SJSA1 (cell line): ENCODE results near the gene LIMS1. TPM values are rescaled to one million over a fixed set of nuclear protein-coding genes. Genes with fewer than 3 reads are reported as not detected.
"Not testable (repeated sequence)": the region's sequence is repeated elsewhere in the genome, so short reads cannot be mapped to it uniquely, and the experiment has no call there.

ENCODE experiments used
- DNase-seq, 2 experiments: peaks; one replicate each; pipeline ENCODE4 v3.0.0-alpha.2; 2015 to 2020; ENCODE audit warnings: low spot score in 2 of 2, low read depth in 1 of 2
- H3K27ac ChIP-seq: fragments of 250-450 bp; sonication (Bioruptor Pico); 2 replicates; pipeline ENCODE4 v1.5.1; 2020; ENCODE audit warnings: mild to moderate bottlenecking, moderate library complexity
- H3K27me3 ChIP-seq: fragments of 250-450 bp; sonication (Bioruptor Pico); replicated peaks from 2 replicates; pipeline ENCODE4 v1.5.1; 2020; ENCODE audit warnings: mild to moderate bottlenecking, moderate library complexity
- H3K36me3 ChIP-seq: fragments of 250-450 bp; sonication (Bioruptor Pico); 2 replicates; pipeline ENCODE4 v1.5.1; 2020; ENCODE audit warnings: mild to moderate bottlenecking
- H3K4me1 ChIP-seq: fragments of 250-450 bp; sonication (Bioruptor Pico); replicated peaks from 2 replicates; pipeline ENCODE4 v1.6.1; 2021; ENCODE audit warnings: mild to moderate bottlenecking
- H3K4me3 ChIP-seq: fragments of 250-450 bp; sonication (Bioruptor Pico); 2 replicates; pipeline ENCODE4 v1.5.1; 2020; ENCODE audit warnings: mild to moderate bottlenecking
- H3K9me3 ChIP-seq: fragments of 250-450 bp; sonication (Bioruptor Pico); replicated peaks from 2 replicates; pipeline ENCODE4 v1.5.1; 2020; ENCODE audit warnings: mild to moderate bottlenecking
- total RNA-seq: library from RNA; depleted of rRNA; stranded (reverse); fragments of >200 nt; shearing (Covaris generic); gene quantifications from 2 replicates; pipeline ENCODE4 v1.2.3, GENCODE V29; 2014

Gene LIMS1
- total RNA-seq, 1 experiment from 2014 or later: 169 TPM

DNA sequence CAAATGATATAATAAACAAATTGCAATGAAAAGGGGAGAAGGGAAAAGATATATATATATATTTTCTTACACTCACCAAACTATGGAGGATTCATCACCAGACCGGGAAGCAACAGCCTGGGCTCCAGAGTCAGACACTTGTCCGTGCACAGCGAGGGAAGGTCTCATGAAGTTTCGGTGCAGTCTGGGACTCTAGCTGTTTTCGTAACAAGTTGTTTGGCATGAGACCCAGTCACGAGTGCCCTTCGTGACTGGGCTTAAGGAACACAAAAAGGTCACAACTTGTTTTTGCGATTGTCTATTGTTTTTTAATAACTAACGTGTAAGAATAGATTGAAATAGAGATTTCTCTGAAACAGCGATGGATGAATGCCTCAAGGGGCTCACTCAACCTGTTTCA is 66.9 kb downstream of the LIMS1 start:
- not testable (repeated sequence) for H3K4me3 ChIP-seq, H3K27ac ChIP-seq, H3K9me3 ChIP-seq, H3K27me3 ChIP-seq, H3K36me3 ChIP-seq, DNase-seq
- H3K4me1 ChIP-seq: peaks cover 14% of the 10 kb centered on the region

DNA sequence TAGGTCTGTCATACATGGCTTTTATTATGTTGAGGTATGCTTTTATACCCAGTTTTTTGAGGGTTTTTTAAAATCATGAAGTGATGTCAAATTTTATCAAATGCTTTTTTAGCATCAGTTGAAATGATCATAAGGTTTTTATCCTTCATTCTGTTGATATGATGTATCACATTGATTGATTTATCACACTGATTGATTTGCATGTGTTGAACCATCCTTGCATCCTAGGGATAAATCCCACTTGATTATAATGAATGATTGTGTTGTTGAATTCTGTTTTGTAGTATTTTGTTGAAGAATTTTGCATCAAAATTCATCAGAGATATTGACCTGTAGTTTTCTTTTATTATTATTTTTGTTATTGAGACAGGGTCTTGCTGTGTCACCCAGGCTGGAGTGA is 68.2 kb downstream of the LIMS1 start:
- Histone ChIP-seq H3K36me3 (no peaks in the 10 kb centered on the region), H3K9me3 (no peaks in the 10 kb centered on the region), H3K27ac (no peak overlapping the region), H3K27me3 (no peaks in the 10 kb centered on the region), H3K4me3 (no peak overlapping the region), H3K4me1 (0 out of 2 replicates have a peak, but pooled peaks cover 4% of the 10 kb centered on the region)
- DNase-seq: no peak

DNA sequence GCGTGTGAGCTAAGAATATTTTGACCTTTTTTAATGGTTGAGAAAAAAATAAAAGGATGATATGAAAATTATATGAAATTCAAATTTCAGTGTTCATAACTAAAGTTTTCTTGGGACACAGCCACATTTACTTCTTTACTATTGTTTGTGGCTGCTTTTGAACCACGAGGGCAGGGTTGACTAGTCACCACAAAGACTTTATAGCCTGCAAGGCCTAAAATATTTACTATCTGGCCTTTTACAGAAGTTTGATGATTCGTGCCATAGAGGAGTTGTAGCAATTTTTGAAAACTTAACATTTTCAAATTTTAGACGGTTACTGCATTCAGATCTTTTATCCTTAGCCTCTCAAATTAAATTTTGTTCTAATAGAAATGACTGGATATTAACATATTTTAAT is 69.9 kb downstream of the LIMS1 start:
- Histone ChIP-seq H3K27ac (no peak overlapping the region), H3K4me3 (no peak overlapping the region), H3K36me3 (0 out of 2 replicates have a peak, but pooled peaks cover 2% of the 10 kb centered on the region), H3K9me3 (no peaks in the 10 kb centered on the region), H3K27me3 (no peaks in the 10 kb centered on the region), H3K4me1 (0 out of 2 replicates have a peak, but pooled peaks cover 4% of the 10 kb centered on the region)
- DNase-seq: no peak

DNA sequence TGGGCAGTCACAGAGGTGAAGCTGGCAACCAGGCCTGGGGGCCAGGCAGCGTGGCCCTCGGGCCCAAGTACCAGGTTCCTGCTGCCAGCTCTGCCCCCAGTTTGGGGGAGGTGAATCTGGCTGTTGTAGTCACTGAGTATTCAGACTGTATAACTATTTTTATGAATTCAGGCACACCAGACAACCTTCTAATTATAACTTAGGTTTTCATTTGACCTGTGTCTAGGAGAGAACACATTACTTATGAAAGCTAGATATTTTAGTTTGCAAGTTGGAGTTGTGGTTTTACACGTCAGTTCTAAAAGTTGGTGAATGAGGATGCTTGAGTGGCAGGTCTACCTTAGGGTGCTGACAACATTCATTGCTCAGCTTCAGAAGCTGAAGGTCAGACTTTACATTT is 71.7 kb downstream of the LIMS1 start:
- Histone ChIP-seq H3K27ac (no peak overlapping the region), H3K4me3 (no peak overlapping the region), H3K36me3 (0 out of 2 replicates have a peak, but pooled peaks cover 5% of the 10 kb centered on the region), H3K27me3 (no peaks in the 10 kb centered on the region), H3K9me3 (no peaks in the 10 kb centered on the region), H3K4me1 (0 out of 2 replicates have a peak, but pooled peaks cover 4% of the 10 kb centered on the region)
- DNase-seq: no peak

DNA sequence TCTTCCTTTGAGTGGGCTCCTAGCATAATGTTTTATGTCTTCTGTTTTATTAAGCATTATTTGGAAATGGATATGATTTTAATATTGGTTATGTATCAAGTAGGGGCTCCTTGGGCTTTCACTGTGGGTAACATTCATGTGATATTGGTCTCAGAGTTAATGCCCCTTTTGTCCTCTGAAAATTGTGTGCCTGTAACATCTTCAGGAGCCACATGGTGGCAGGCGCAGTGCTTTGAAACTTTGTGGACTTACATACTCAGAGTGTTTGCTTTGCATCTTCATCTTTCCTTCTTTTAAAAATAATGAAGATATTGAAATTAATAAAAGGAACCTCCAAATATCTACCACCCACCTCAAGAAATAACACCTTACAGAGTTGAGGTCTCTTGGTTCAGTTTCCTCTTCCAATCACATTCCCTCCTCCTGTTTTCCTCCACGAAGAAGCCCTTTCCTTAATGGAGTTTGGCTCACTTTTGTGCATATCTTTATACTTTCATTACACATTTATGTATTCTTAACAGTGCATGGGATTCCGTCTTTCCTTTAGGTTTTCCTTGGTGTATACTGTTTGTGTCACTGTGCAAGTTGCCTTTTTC is 73.5 kb downstream of the LIMS1 start:
- Histone ChIP-seq H3K9me3 (no peaks in the 10 kb centered on the region), H3K36me3 (peaks cover 5% of the 10 kb centered on the region; the same call in 1 of the 2 replicates), H3K27me3 (no peaks in the 10 kb centered on the region), H3K27ac (no peak overlapping the region), H3K4me1 (peaks cover 8% of the 10 kb centered on the region), H3K4me3 (no peak overlapping the region)
- peak in 1 of 2 experiments; percentile 37 for DNase-seq

DNA sequence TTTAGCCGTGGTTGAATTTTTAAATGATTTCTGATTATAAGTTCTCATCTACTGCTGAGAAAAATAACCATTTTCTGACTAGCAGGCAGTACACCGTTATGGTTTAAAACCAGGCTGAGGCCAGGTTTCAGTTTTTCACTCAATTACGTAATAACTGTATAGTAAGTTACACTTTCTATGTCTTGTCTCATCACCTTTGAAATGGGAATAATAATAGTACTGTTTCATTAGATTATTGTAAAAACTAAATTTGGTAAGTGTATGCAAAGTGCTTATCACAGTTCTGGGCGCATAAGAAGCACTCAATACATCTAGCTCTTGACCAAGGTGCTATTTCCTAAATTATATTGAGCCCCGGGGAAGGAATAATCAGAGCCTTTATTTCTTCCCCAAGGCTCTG is 76.8 kb downstream of the LIMS1 start:
- Histone ChIP-seq H3K27me3 (no peaks in the 10 kb centered on the region), H3K9me3 (no peaks in the 10 kb centered on the region), H3K4me1 (peaks cover 35% of the 10 kb centered on the region), H3K4me3 (no peak overlapping the region), H3K27ac (no peak overlapping the region), H3K36me3 (peaks cover 8% of the 10 kb centered on the region)
- DNase-seq: no peak

DNA sequence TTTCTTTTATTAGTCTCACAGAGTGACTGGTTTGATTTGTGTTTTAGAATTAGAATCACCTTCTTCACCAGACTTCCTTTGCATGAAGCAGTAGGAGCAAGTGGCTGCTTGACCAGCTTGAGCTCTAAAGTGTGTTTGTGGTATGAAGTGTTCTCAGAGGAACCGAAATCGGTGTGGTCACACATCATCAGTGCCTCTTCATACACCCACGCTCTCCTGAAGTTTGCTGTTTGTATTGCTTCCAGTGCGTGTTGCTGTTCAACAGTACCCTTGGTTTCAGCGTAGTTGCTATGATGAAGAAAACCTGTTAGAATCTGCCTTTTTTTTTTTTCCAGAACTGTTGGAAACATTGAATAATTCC is 77.9 kb downstream of the LIMS1 start:
- no peaks in the 10 kb centered on the region for H3K27me3 ChIP-seq
- no peak overlapping the region for H3K4me3 ChIP-seq
- DNase-seq: no peak
- peaks cover 14% of the 10 kb centered on the region for H3K36me3 ChIP-seq
- H3K9me3 ChIP-seq: no peaks in the 10 kb centered on the region
- no peak overlapping the region for H3K27ac ChIP-seq
- H3K4me1 ChIP-seq: peaks cover 45% of the 10 kb centered on the region

DNA sequence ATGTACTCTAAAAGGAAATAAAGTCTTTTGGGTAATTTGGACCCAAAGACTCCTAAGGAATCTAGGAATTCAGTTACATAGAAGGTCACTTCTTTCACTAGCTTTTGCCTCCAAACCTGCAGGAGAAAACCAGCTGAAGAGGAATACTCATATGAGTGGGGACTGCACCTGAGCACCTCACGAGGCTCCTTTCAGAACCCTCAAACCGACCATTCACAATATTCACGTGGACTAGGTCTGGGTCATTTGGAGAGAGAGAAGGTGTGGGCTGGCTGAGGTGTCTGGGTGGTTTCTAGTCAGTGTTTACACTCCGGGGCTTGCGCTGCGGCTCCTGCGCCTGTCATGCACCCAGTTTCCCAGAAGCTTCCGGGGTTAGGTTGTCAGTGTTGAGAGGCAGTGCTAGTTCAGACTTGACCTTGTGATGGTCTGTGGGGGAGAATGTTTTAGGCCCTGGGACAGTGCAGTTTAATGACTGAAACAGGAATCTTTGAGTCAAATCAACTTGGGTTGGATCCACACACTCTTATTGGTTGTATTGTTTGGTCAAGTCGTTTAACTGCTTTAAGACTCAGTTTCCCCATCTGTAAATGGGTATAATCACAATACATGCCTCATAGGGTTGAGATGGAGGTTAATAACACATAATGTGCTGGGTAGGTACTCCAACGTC is 78.4 kb downstream of the LIMS1 start:
- peak overlapping the region; percentile 15 for H3K27ac ChIP-seq

DNA sequence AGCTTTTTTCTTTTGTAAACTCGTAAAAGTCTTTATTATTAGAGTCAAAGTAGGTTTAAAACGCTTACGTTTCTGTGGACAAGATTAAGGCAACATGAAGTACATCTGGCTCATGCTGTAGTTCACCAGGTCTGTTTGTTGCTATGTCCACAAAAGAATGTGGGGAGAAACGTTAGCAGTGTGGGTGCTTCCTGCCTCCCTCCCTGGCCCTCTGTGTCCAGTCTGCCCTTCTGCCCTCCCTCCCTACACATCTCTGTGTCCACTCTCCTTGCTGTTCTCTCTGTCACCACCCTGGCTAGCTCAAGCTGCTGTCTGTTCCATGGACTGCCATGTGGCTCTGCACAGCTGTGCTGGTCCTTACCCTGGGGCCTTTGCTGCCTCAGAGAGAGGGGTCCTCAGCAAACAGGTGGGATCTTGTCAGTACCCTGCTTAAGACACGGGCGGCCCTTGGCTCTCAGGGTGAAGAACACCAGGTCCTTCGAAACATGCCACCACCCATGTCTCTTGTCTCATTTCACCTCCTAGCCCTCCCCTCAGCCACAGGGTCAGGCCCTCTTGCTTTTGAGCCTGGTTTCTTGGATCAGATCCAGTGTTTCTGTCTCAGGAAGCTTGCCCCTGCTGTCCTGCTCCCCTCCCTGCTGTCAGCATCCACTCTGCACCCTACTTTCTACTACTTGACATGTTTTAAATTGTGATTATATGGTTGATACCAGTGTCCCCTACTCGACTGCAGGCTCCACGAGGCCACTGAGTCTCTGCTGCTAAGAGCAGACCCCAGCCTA is 79.2 kb downstream of the LIMS1 start:
- peak overlapping the region; percentile 15 for H3K27ac ChIP-seq

More for the DNA sequence above, 78.4 kb downstream of the LIMS1 start:
- H3K27me3 ChIP-seq: no peaks in the 10 kb centered on the region
- H3K4me3 ChIP-seq: no peak overlapping the region
- no peak for DNase-seq
- H3K4me1 ChIP-seq: peaks cover 47% of the 10 kb centered on the region
- no peaks in the 10 kb centered on the region for H3K9me3 ChIP-seq
- peaks cover 17% of the 10 kb centered on the region for H3K36me3 ChIP-seq

DNA sequence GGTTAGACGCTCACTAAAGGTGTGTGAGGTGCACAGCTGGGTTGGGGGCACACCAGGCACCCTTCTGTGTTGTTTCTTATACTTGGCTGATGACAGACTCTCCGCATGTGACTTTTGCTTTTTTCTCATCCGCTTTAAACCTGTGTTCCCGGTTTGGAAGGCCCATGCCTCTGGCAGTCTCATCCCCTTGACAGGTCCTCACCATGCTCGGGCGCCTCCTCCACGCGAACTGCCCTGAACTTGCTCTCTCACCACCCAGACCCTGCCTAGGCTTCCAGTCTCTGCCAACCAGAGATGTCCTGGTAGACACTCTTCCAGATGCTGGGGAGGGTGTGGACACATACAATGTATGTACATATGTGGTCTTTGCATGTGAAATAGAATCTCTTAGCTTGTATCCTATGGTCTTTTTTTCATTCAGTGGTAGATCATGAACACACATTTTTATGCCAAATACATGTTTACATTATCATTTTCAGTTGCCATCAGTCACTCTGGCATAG is 79.8 kb downstream of the LIMS1 start:
- H3K36me3 ChIP-seq: peaks cover 15% of the 10 kb centered on the region
- no peaks in the 10 kb centered on the region for H3K27me3 ChIP-seq
- H3K27ac ChIP-seq: no peak overlapping the region
- H3K4me3 ChIP-seq: no peak overlapping the region
- DNase-seq: no peak
- H3K9me3 ChIP-seq: no peaks in the 10 kb centered on the region
- H3K4me1 ChIP-seq: peaks cover 47% of the 10 kb centered on the region

More for the DNA sequence above, 79.2 kb downstream of the LIMS1 start:
- peak in 1 of 2 experiments; percentile 22 for DNase-seq
- peaks cover 15% of the 10 kb centered on the region for H3K36me3 ChIP-seq
- no peaks in the 10 kb centered on the region for H3K9me3 ChIP-seq
- H3K27me3 ChIP-seq: no peaks in the 10 kb centered on the region
- peaks cover 47% of the 10 kb centered on the region for H3K4me1 ChIP-seq
- no peak overlapping the region for H3K4me3 ChIP-seq

DNA sequence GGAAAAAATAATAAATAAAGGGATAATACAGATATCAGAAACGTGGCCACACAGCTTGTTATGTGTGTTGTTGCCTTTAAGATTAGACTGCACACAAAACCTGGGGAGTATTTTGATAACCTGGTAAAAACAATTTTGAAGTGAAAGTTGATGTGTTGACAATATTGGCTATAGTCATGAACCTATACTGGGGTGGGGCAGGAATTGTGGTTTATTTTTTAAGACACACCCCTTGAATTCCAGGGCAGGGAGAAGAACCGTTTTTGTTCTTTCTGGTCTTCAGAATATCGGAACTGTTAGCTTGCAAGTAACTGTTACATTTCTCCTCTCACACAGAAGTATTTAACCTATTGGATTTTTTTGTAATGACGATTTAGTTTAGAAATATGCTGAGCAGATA is 80.4 kb downstream of the LIMS1 start:
- H3K27ac ChIP-seq: no peak overlapping the region
- H3K27me3 ChIP-seq: no peaks in the 10 kb centered on the region
- no peaks in the 10 kb centered on the region for H3K9me3 ChIP-seq
- H3K36me3 ChIP-seq: peaks cover 15% of the 10 kb centered on the region
- no peak for DNase-seq
- peaks cover 50% of the 10 kb centered on the region for H3K4me1 ChIP-seq
- no peak overlapping the region for H3K4me3 ChIP-seq

DNA sequence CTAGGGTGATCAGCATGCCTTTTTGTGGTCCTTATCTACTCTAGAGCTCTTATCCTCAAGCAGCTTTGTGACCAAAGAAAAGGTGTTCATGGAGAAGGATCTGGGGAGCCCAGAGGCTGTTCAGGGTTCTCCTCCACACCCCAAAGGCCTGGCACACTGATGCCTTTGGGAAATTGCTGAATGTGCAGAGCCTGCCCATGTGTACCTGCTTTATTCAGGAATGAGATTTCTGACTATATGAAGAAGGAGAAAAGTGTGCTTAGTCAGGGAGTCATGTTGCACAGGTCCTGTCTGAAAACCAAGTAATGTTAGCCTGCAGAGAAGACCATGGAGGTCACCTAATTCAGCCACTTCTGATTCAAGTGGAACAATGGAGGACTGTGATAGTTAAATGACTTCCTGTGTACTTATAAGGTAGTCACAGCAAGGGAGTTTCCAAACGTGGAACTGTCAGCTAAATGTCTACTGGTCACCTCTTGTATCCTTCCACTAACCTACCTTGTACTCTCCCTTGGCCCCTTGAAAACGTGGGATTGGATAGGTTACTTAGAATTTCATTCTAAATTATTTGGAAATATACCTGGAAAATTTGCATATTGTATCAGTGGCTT is 81.3 kb downstream of the LIMS1 start:
- Histone ChIP-seq H3K36me3 (peaks cover 12% of the 10 kb centered on the region), H3K4me1 (peaks cover 60% of the 10 kb centered on the region), H3K27ac (no peak overlapping the region), H3K4me3 (no peak overlapping the region), H3K9me3 (no peaks in the 10 kb centered on the region), H3K27me3 (no peaks in the 10 kb centered on the region)
- DNase-seq: no peak

DNA sequence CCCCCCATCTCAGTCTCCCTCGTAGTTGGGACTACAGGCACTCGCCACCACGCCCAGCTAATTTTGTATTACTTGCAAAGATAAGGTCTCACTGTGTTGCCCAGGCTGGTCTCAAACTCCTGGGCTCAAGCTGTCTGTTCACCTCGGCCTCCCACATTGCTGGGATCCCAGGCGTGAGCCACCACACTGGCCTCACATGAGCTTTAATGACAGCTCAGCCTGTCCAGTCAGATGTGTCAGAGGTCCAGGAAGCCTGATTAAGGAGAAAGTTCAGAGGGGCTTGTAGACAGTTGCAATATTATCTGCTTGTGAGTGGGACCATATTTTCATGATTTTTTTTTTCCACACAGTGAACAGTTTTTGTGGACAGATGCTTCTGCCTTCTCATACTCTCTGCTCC is 82.0 kb downstream of the LIMS1 start:
- Histone ChIP-seq H3K36me3 (peaks cover 12% of the 10 kb centered on the region), H3K27me3 (no peaks in the 10 kb centered on the region), H3K27ac (no peak overlapping the region), H3K9me3 (no peaks in the 10 kb centered on the region), H3K4me3 (no peak overlapping the region), H3K4me1 (peaks cover 64% of the 10 kb centered on the region)
- no peak for DNase-seq
